HCT116 (cell line): ENCODE measurements around the gene PDZD4. TPM values are rescaled to one million over a fixed set of nuclear protein-coding genes. Genes with fewer than 3 reads are reported as not detected.

ENCODE experiments used
- ATAC-seq: fragments of 200-7000 bp; cut with Tn5 transposase; 2 replicates; pipeline ENCODE4 v1.9.1; 2020; ENCODE audit warnings: mild to moderate bottlenecking, moderate library complexity
- BruUV-seq: library from RNA; stranded (reverse); fragments of 400-500 nt; replicated peaks from 2 replicates; lab custom pipeline; 2021; lab: Mats Ljungman, UMichigan
- CTCF ChIA-PET: fragments of 300-600 bp; sonication (Branson Sonifier 250); formaldehyde crosslinking; loops from one replicate; lab custom pipeline; 2021; ENCODE audit warnings: antibody characterized with exemption; lab: Charles Lee
- POLR2A ChIA-PET: fragments of 300-600, 350-600 bp; sonication (Branson Sonifier 250); formaldehyde crosslinking; loops from one replicate; lab custom pipeline; 2021; ENCODE audit warnings: antibody characterized with exemption; lab: Charles Lee
- RAD21 ChIA-PET, 2 experiments: fragments of 300-600 bp; sonication (Branson Sonifier 250); formaldehyde crosslinking; loops; one replicate each; lab custom pipeline; 2023; ENCODE audit warnings: low total read pairs in 2 of 2; ENCODE audit not compliant: uncharacterized antibody in 2 of 2, unreplicated experiment in 2 of 2, low non-redundant PET in 1 of 2; lab: Charles Lee
- DNase-seq: peaks from one replicate; pipeline ENCODE4 v3.0.0-alpha.2; 2010; ENCODE audit warnings: low read depth, low spot score
- H2AFZ ChIP-seq: fragments of 200-600 bp; shearing (Covaris generic), sonication (generic); 2 replicates; pipeline ENCODE4 v1.6.1; 2017; ENCODE audit warnings: low read depth, mixed run types, mixed read lengths, antibody characterized with exemption, low read length; ENCODE audit not compliant: poor library complexity, severe bottlenecking
- H3K27ac ChIP-seq: 2 replicates; pipeline ENCODE4 v1.5.1; 2012; ENCODE audit warnings: low read depth, low read length
- H3K27me3 ChIP-seq: fragments of 200-600 bp; sonication (generic); 2 replicates; pipeline ENCODE4 v1.6.1; 2016; ENCODE audit warnings: mixed run types, low read length, mixed read lengths; ENCODE audit not compliant: insufficient read depth
- H3K36me3 ChIP-seq, 2 experiments: fragments of 200-500 bp in 1 of 2; fragments of 200-600 bp in 1 of 2; sonication (Bioruptor generic) in 1 of 2; sonication (generic) in 1 of 2; 2 replicates each; pipeline versions ENCODE4 v1.5.1 to v1.6.1; 2014 to 2016; ENCODE audit warnings: low read length in 2 of 2, inconsistent platforms in 1 of 2, mixed read lengths in 1 of 2, mixed run types in 1 of 2; ENCODE audit not compliant: insufficient read depth in 2 of 2, control insufficient read depth in 1 of 2
- H3K4me1 ChIP-seq, 2 experiments: fragments of 200-600 bp in 1 of 2; sonication (generic) in 1 of 2; 2 replicates each; pipeline versions ENCODE4 v1.5.1 to v1.6.1; 2012 to 2017; ENCODE audit warnings: low read length in 2 of 2, inconsistent platforms in 1 of 2, mild to moderate bottlenecking in 1 of 2, mixed read lengths in 1 of 2, mixed run types in 1 of 2, moderate library complexity in 1 of 2; ENCODE audit not compliant: insufficient read depth in 2 of 2, control insufficient read depth in 1 of 2
- H3K4me2 ChIP-seq: fragments of 200-600 bp; sonication (generic); 2 replicates; pipeline ENCODE4 v1.6.1; 2017; ENCODE audit warnings: mixed run types, low read length, mixed read lengths
- H3K4me3 ChIP-seq, 2 experiments: fragments of 200-600 bp in 1 of 2; sonication (generic) in 1 of 2; replicated peaks in 1 of 2; 2 replicates each; pipeline ENCODE4 v1.5.1; 2011 to 2016; ENCODE audit warnings: low read length in 2 of 2, control low read depth in 1 of 2, low read depth in 1 of 2, mild to moderate bottlenecking in 1 of 2, mixed read lengths in 1 of 2, mixed run types in 1 of 2
- H3K79me2 ChIP-seq: fragments of 200-600 bp; sonication (generic); 2 replicates; pipeline ENCODE4 v1.6.1; 2017; ENCODE audit warnings: mild to moderate bottlenecking, mixed run types, low read length, moderate library complexity, mixed read lengths; ENCODE audit not compliant: insufficient read depth
- H3K9ac ChIP-seq: fragments of 200-600 bp; sonication (generic); 2 replicates; pipeline ENCODE4 v1.6.1; 2016; ENCODE audit warnings: low read length, mixed read lengths
- H3K9me2 ChIP-seq: fragments of 200-600 bp; sonication (generic), shearing (Covaris generic); 2 replicates; pipeline ENCODE4 v1.6.1; 2017; ENCODE audit warnings: mixed run types, mild to moderate bottlenecking, moderate library complexity; ENCODE audit not compliant: insufficient read depth
- H3K9me3 ChIP-seq, 2 experiments: fragments of 200-500 bp in 1 of 2; fragments of 200-600 bp in 1 of 2; sonication (Bioruptor generic) in 1 of 2; sonication (generic) in 1 of 2; 2 replicates each; pipeline ENCODE4 v1.6.1; 2014 to 2017; ENCODE audit warnings: low read length in 2 of 2, mixed read lengths in 2 of 2, inconsistent platforms in 1 of 2, low read depth in 1 of 2, mild to moderate bottlenecking in 1 of 2, mixed run types in 1 of 2, moderate library complexity in 1 of 2; ENCODE audit not compliant: control insufficient read depth in 1 of 2, insufficient read depth in 1 of 2
- H4K20me1 ChIP-seq: fragments of 200-600 bp; sonication (generic), shearing (Covaris generic); 2 replicates; pipeline ENCODE4 v1.6.1; 2017; ENCODE audit warnings: mixed run types, mild to moderate bottlenecking, moderate library complexity; ENCODE audit not compliant: insufficient read depth
- CBX3 ChIP-seq: IDR thresholded peaks from 2 replicates; pipeline ENCODE4 v1.6.1; 2012; ENCODE audit warnings: low read depth
- EZH2 ChIP-seq: fragments of 200-600 bp; sonication (generic); IDR thresholded peaks from 2 replicates; pipeline ENCODE4 v1.6.1; 2017; ENCODE audit warnings: antibody characterized with exemption, mixed run types
- FOSL1 ChIP-seq: IDR thresholded peaks from 2 replicates; pipeline ENCODE4 v1.6.1; 2012; ENCODE audit warnings: low read depth
- POLR2A ChIP-seq: IDR thresholded peaks from 2 replicates; pipeline ENCODE4 v1.7.0; 2011; ENCODE audit warnings: borderline replicate concordance; ENCODE audit not compliant: insufficient read depth, insufficient read length; ENCODE audit errors: extremely low read depth
- TCF7L2 ChIP-seq: IDR thresholded peaks from 2 replicates; pipeline ENCODE4 v1.7.0; 2011; ENCODE audit warnings: borderline replicate concordance, inconsistent platforms; ENCODE audit not compliant: insufficient read depth, insufficient read length; ENCODE audit errors: extremely low read depth
- YY1 ChIP-seq: IDR thresholded peaks from 2 replicates; pipeline ENCODE4 v1.6.1; 2011; ENCODE audit warnings: low read length, low read depth, moderate library complexity, mild to moderate bottlenecking; ENCODE audit not compliant: insufficient replicate concordance; ENCODE audit errors: extremely low read depth
- ZBTB33 ChIP-seq: IDR thresholded peaks from 2 replicates; pipeline ENCODE4 v1.6.1; 2011; ENCODE audit warnings: mild to moderate bottlenecking, low read length, moderate library complexity; ENCODE audit not compliant: insufficient replicate concordance; ENCODE audit errors: extremely low read depth
- intact Hi-C: fragments of 100-400 bp; cut with micrococcal nuclease; formaldehyde crosslinking; loops from 2 replicates; pipeline ENCODE4 v1.10.0; 2022
- total RNA-seq: library from RNA; stranded (reverse); gene quantifications from one replicate; pipeline ENCODE4 v1.2.1, GENCODE V29; 2021; ENCODE audit not compliant: unreplicated experiment

PDZD4 gene
- total RNA-seq, 1 experiment from 2014 or later = 0.30 TPM

GRCh38 chrX:153797415-153798015, 32.8 kb downstream of the PDZD4 start:
- intact Hi-C loops = no loop called here
- ChIA-PET POLR2A (no interaction called here), RAD21 (no interaction called here), CTCF (no interaction called here)
- ATAC-seq (no peak), DNase-seq (no peak)
- Histone ChIP-seq H3K4me2 (no peak overlapping the region), H3K4me3 (no peak overlapping the region), H3K9me2 (no peaks in the 10 kb centered on the region), H3K9ac (no peak overlapping the region), H3K9me3 (no peaks in the 10 kb centered on the region), H3K79me2 (peaks cover 34% of the 10 kb centered on the region), H4K20me1 (no peaks in the 10 kb centered on the region), H3K36me3 (peaks cover 0 to 6% of the 10 kb centered on the region in 2 experiments; a peak in 1 of 4 replicates), H3K4me1 (peaks cover 0 to 16% of the 10 kb centered on the region in 2 experiments; a peak in 2 of 4 replicates), H3K27ac (no peak overlapping the region), H3K27me3 (no peaks in the 10 kb centered on the region), H2AFZ (no peak overlapping the region)
- TF ChIP-seq EZH2 (no peak), CBX3 (no peak), POLR2A (no peak), FOSL1 (no peak), YY1 (no peak), ZBTB33 (no peak), TCF7L2 (no peak)
- BruUV-seq = no TSS peak
